HEK293 (cell line): ENCODE results near the gene ASIC1.

Experiments
- CTCF ChIP-seq: fragments of 450-650 bp; formaldehyde crosslinking; IDR thresholded peaks from 2 replicates; pipeline ENCODE4 v1.5.1; 2016; ENCODE audit warnings: missing biosample characterization, missing genetic modification characterization
- KLF10 ChIP-seq: fragments of 450-650 bp; IDR thresholded peaks from 2 replicates; pipeline ENCODE4 v1.5.1; 2018; ENCODE audit warnings: missing biosample characterization, mild to moderate bottlenecking, missing genetic modification characterization
- REST ChIP-seq: fragments of 450-650 bp; formaldehyde crosslinking; IDR thresholded peaks from 2 replicates; pipeline ENCODE4 v1.5.1; 2016; ENCODE audit warnings: missing biosample characterization, missing genetic modification characterization
- ZBTB21 ChIP-seq: fragments of 450-650 bp; formaldehyde crosslinking; IDR thresholded peaks from 2 replicates; pipeline ENCODE4 v1.5.1; 2017; ENCODE audit warnings: missing biosample characterization, missing genetic modification characterization
- ZNF561 ChIP-seq: fragments of 450-650 bp; IDR thresholded peaks from 2 replicates; pipeline ENCODE4 v1.5.1; 2018; ENCODE audit warnings: missing biosample characterization, missing genetic modification characterization, borderline replicate concordance
- ZNF747 ChIP-seq: fragments of 450-650 bp; formaldehyde crosslinking; IDR thresholded peaks from 2 replicates; pipeline ENCODE4 v1.5.1; 2016; ENCODE audit warnings: missing biosample characterization, missing genetic modification characterization
- ZNF785 ChIP-seq: fragments of 450-650 bp; formaldehyde crosslinking; IDR thresholded peaks from 2 replicates; pipeline ENCODE4 v1.5.1; 2016; ENCODE audit warnings: missing biosample characterization, missing genetic modification characterization

GRCh38 chr12:50018968-50019367 lies 38.4 kb upstream of the ASIC1 start:
- TF ChIP-seq ZNF561 (tag by site-specific recombination): no peak
- TF ChIP-seq REST (tag by site-specific recombination): no peak
- no peak for TF ChIP-seq ZBTB21 (tag by site-specific recombination)
- TF ChIP-seq CTCF (tag by site-specific recombination): no peak
- TF ChIP-seq ZNF785: no peak
- TF ChIP-seq ZNF747 (tag by site-specific recombination): no peak
- no peak for TF ChIP-seq KLF10 (tag by site-specific recombination)
